ENCODE data around the gene PHB1.

- TF ChIP-seq CTCF (IDR thresholded peaks at IDR 0.05) (peak in 2 of 4 experiments; percentile 43 to 64), POLR2AphosphoS5 (IDR thresholded peaks at IDR 0.05) (no peak), POLR2A (IDR thresholded peaks at IDR 0.05) (no peak), EP300 (IDR thresholded peaks at IDR 0.05) (no peak)
These were observed 6.6 kb downstream of the PHB1 start for GRCh38 chr17:49407981-49408501.

All from gastroesophageal sphincter (tissue), 3 donors.